ENCODE results near the gene WNT9A.
"Not testable (repeated sequence)": the region's sequence is repeated elsewhere in the genome, so short reads cannot be mapped to it uniquely, and the experiment has no call there.

Gene WNT9A

DNA sequence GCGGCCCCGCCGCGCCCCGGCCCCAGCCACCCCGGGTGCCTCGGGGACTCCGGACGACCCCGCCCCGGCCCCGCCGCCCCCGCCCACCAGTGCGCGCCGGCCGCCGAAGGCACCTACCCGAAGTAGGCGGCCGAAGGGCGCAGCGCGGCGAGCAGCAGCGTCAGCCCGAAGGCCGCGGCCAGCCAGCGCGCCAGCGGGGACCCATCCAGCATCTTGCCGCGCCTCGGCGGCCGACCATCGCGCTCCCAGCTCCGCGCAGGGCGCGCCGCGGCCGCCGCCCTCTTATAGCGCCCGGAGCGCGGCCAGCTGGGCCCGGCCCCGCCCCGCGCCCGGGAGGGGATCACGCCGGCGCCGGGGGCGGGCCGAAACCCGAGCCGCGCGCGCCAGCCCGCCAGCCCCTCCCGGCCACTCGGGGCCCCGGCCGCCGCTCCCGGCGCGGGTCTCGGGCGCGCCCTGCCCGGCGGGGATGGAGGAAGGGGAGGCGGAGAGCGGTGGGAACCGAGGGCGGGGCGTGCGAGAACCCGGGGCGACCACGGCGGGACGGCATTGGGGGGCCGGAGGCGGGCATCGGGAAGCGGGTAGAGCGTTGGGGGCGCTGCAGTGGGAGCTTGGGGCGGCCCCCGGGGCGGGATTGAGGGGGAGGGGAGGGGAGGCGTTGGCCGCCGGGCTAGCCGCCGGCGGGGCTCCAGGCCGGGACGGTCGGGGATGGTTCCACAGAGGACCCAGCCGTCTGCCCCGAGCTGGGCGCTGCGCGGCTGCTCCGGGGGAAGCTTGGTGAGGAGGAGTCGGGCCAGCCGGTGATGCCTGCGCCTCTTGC is at the start of gene WNT9A:
Gene WNT9A, minus strand, starts transcription at position 257 of the 817 bp plus-strand sequence. Its CDS starts 45 bp downstream, at position 212.
- peak; percentile 36 for DNase-seq

GRCh38 chr1:227996187-227996950 is 48.6 kb upstream of the WNT9A start:
- no peak for DNase-seq

- DNase-seq: no peak
Observed at GRCh38 chr1:227994632-227995300, 47.0 kb upstream of the WNT9A start.

GRCh38 chr1:227987181-227987580 is 39.4 kb upstream of the WNT9A start:
- DNase-seq: no peak

DNA sequence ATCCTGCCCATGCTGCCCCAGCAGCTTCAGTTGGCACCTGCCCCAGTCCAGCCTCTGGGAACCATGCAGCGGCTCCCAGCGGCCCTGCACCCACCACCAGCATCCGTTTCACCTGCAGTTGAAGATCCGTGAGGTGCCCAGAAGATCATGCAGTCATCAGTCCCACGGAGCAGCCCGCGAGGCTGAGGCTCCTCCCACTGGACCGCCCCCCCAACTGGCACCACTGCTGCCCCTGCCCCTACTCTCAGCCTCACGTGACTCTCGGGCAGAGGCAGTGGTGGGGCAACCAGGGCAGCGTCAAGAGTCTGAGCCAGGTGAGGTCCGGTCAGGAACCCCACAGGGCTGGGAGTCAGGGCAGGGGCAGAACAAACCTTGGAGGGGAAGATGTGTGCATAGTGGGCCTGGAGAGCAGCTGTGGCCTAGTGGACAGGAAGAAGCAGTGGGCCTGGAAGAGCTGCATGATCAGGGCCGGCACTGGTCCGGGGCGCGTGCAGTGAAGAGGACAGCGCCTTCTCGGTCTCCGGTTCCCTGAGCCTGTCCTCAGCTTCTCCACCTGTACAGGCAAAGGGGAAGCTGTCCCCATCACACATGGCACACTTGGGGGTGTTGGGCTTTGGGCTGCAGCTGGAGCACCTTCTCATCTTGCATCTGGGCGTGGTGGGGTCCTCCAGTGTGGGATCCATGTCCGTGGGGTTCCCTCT is 28.0 kb upstream of the WNT9A start:
- DNase-seq: not testable (repeated sequence)

- DNase-seq: not testable (repeated sequence)
Observed at GRCh38 chr1:227973724-227974288, 26.1 kb upstream of the WNT9A start.

DNA sequence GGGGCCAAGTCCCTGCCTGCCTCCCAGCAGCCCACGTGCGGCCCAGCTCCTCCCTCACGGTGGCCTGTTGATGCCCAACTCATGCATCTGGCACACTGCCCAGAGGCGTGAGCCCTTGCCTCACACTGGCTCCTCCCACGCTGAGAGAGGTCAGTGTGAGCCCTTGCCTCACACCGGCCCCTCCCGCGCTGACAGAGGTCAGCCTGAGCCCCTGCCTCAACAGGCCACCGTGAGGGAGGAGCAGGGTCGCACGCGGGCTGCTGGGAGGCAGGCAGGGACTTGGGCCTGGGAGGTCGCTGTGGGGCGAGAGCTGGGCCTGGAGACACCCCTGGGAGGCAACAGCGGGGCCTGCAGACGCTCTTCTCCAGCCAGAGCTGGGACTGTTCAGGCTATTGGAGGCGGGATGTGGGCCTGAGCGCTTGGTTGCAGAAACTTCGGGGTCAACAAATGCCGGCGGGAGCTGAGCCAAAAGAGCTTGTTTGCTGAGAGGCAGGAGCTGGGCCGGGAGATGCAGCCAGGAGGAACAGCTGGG is 25.2 kb upstream of the WNT9A start:
- DNase-seq: not testable (repeated sequence)

- DNase-seq: not testable (repeated sequence)
Observed at GRCh38 chr1:227972283-227972679, 24.5 kb upstream of the WNT9A start.

DNA sequence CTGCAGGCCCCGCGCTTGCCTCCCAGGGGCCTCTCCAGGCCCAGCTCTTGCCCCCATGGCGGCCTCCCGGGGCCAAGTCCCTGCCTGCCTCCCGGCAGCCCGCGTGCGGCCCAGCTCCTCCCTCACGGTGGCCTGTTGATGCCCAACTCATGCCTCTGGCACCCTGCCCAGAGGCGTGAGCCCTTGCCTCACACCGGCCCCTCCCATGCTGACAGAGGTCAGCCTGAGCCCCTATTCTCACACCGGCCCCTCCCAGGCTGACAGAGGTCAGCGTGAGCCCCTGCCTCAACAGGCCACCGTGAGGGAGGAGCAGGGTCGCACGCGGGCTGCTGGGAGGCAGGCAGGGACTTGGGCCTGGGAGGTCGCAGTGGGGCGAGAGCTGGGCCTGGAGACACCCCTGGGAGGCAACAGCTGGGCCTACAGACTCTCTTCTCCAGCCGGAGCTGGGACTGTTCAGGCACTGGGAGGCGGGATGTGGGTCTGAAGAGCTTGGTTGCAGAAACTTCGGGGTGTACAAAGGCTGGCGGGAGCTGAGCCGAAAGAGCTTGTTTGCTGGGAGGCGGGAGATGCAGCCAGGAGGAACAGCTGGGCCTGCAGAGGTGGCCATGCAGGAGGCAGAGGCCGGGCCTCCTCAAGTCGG is 24.0 kb upstream of the WNT9A start:
- DNase-seq: not testable (repeated sequence)

GRCh38 chr1:227971216-227971615 is 23.5 kb upstream of the WNT9A start:
- DNase-seq: not testable (repeated sequence)

DNA sequence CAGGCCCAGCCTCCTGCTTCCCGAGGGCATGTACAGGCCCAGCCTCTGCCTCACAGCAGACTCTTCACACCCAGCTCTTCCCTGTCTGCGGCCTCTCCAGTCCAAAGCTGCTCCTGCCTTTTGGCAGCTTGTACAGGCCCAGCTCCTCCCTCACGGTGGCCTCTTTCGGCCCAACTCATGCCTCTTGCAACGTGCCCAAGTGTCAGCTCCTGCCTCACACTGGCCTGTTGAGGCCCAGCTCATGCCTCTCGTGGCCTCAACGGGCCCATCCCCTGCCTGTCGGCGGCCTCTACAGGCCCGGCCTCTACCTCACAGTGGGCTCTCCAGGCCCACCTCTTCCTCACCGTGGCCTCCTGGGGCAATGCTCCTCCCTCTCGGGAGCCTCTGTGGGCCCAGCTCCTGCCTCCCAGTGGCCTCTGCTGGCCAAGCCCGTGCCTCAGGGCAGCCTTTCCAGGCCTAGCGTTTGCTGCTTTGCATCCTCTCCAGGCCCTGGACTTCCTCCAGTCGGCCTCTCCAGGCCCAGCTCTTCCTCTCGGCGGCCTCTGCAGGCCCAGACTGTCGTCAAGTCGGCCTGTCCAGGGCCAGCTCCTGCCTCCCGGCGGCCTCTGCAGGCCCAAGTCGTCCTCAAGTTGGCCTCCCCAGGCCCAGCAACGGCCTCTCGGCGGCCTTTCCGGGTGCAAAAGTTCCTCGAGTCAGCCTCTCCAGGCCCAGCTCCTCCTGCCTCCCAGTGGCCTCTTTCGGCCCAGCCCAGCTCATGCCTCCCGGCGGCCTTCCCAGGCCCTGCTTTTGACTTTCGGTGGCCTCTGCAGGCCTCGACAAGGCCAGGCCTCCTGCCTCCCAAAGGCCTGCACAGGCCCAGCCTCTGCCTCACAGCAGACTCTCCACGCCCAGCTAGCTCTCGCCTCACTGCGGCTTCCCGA is 22.6 kb upstream of the WNT9A start:
- DNase-seq: not testable (repeated sequence)

DNA sequence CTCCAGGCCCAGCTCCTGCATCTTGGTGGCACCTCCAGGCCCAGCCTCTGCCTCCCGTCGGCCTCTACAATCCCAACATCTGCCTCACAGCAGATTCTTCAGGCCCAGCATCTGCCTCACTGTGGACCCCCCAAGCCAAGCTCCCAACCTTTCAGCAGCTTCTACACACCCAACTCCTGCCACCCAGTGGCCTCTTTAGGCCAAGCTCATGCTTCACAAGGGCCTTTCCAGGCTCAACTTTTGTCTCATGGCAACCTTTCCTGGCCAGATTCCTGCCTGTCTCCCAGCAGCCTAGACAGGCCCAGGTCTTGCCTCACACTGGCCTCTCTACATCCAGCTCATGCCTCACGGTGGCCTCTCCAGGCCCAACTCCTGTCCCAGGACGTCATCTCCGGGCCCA is 20.1 kb upstream of the WNT9A start:
- DNase-seq: not testable (repeated sequence)

DNA sequence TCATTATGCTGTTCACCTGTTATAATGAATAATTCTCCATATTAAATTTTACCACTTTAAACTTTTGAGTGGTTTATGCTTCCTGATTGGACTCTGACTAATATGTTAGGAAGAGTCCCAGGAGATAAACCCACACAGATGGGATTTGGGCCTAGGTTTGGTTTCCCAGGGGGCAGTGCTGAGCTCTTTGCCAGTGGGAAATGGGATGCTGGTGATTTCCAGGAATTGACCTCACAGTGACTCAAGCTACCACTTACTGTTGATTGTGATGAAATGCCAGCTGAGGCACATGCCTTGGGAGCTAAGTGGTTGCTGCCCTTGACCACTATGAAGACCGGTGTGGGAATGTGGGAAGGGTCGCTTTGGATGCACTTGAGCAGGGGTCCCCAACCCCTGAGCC is 19.0 kb upstream of the WNT9A start:
- not testable (repeated sequence) for DNase-seq

DNA sequence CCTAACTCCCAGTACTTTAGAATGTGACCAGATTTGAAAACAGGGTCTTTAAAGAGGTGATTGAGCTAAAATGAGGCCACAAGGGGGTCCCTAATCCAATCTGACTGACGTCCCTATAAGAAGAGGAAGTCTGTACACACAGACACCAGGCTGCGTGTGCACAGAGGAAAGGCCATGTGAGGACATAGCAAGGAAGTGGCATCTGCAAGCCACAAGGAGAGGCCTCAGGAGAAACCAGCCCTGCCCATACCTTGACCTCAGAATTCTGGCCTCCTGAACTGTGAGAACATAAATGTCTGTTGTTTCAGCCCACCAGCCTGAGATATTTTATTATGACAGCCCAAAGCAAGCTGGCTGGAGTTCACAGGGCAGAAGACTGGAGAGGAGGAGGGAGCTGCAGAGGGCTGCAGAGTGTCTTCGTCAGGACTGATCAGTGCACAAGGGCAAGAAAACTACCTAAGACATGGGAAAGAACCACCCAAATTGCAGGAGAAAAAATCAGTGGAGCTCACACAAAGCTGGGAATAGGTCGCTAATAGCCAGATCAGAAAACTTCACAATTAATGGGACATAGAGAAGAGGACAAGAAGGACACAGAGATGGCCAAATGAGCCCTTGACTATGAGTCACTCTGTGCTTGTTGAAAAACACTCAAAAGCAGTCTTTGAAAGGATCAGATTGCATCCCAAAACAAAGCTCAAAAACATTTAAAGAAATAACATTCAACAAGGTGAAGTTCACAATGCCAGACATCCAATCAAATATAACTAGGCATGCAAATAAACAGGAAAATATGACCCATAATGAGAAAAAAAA is 14.1 kb upstream of the WNT9A start:
- DNase-seq: no peak

DNA sequence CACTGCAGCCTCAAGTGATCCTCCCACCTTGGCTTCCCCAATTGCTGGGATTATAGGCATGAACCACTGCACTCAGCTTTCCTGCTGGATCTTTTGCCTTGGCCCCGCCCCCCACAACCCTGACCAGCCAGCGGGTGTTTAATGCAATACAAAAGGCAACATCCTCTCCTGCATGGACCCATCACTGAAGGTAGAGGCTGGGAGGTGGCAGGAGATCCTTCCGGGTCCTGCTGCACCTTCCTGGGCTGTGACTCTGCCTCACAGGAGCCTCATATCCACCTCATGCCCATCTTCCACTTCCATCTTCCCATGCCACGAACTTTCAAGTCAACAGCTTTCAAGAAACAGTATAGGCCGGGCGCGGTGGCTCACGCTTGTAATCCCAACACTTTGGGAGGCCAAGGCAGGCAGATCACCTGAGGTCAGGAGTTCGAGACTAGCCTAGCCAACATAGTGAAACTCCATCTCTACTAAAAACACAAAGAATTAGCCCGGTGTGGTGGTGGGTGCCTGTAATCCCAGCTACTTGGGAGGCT is 11.7 kb upstream of the WNT9A start:
- DNase-seq: no peak

GRCh38 chr1:227958617-227959324 is 11.0 kb upstream of the WNT9A start:
- no peak for DNase-seq

GRCh38 chr1:227955808-227956207 is 8.1 kb upstream of the WNT9A start:
- DNase-seq: no peak

DNA sequence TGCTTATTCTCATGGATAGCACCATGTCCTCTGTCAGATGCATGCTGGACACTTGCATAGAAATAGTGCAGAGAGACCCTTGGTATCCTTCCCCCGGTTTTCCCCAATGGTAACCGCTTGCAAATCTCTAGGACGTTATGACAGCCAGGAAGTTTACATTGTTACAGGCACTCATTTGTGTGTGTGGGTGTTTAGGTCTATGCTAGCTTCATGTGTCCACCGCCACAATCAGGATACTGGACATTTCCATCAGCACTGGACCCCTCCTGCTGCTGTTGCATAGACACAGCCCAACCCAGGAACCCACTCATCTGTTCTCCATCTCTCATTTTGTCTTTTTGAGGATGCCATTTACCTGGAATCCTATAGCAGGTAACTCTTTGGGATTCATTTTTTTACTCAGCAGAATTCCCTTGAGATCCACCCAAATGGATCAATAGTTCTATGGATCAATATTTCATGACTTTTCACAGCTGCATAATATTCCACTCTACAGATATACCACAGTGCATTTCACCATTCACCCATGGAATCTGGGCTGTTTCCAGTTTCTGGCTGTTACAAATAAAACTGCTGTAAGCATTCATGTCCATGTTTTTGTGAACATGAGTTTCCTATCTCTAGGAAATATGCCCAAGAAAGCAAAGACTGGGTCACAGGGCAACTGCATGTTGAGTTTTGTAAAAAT is 6.6 kb upstream of the WNT9A start:
- DNase-seq: no peak

Measured in NCI-H1092 (cell line).